ENCODE data around the gene DIDO1.

DNA sequence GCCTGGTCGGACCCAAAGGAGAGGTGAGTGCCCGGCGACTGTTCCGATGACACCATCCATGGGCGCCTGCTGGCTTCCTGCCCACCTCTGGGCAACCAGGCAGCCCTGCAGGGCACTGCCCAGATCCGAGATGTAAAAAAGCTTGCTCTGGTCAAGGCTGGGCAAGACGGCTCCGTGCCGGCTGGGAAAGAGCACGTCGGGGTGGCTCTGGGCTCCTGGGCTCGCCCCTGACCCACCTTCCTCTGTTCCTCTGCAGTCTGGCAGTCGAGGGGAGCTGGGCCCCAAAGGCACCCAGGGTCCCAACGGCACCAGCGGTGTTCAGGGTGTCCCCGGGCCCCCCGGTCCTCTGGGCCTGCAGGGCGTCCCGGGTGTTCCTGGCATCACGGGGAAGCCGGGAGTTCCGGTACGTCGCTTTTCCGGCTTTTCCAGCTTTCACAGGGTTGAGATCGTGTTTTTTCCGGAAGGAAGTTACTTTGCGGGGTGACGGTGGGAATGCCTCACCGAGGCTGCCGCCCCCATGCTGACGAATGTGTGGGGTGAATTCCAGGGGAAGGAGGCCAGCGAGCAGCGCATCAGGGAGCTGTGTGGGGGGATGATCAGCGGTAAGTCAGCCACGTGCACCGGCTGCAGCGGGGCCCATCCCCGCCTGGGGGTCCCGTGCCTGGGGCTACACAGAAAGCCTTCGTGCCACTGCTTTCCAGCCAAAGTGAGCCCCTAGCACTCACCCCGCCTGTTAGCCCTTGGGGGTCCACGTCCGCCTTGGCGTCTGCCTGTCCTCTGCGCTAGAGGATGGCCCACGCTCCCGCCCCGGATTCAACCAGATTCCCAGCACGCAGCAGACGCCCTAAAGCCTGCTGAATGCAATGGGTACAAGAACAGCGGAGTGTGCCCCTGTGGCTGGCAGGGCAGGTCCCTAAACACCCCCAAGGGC lies 90.1 kb downstream of the DIDO1 start:
- TF ChIP-seq CTCF (conservative IDR thresholded peaks at IDR 0.05; ENCODE audit: low read length) (no peak), EZH2phosphoT487 (IDR thresholded peaks at IDR 0.05; ENCODE audit: borderline replicate concordance, low read depth, low read length) (no peak)
